Upper lobe of right lung (tissue), 1 donor: ENCODE measurements around the gene LCE2D. TPM values are rescaled to one million over a fixed set of nuclear protein-coding genes. Genes with fewer than 3 reads are reported as not detected.
"Not testable (repeated sequence)": the region's sequence is repeated elsewhere in the genome, so short reads cannot be mapped to it uniquely, and the experiment has no call there.

Source experiments
- ATAC-seq: fragments of 200-7000 bp; cut with Tn5 transposase; one replicate; pipeline ENCODE4 v1.9.1; 2020; ENCODE audit warnings: mild to moderate bottlenecking, moderate library complexity
- DNase-seq: peaks from one replicate; pipeline ENCODE4 v3.0.0-alpha.2; 2020
- H3K27ac ChIP-seq: fragments of 200-600 bp; one replicate; pipeline ENCODE4 v1.8.0; 2022
- H3K27me3 ChIP-seq: fragments of 200-600 bp; one replicate; pipeline ENCODE4 v1.8.0; 2022; ENCODE audit warnings: mild to moderate bottlenecking
- H3K36me3 ChIP-seq: fragments of 200-600 bp; one replicate; pipeline ENCODE4 v1.8.0; 2022
- H3K4me1 ChIP-seq: fragments of 200-600 bp; one replicate; pipeline ENCODE4 v1.8.0; 2022
- H3K4me3 ChIP-seq: fragments of 200-600 bp; one replicate; pipeline ENCODE4 v1.8.0; 2022; ENCODE audit warnings: mild to moderate bottlenecking
- H3K9me3 ChIP-seq: fragments of 200-600 bp; one replicate; pipeline ENCODE4 v1.8.0; 2022
- CTCF ChIP-seq: fragments of 200-600 bp; IDR thresholded peaks from one replicate; pipeline ENCODE4 v1.8.0; 2022; ENCODE audit warnings: antibody characterized with exemption
- intact Hi-C: fragments of 100-400 bp; cut with DNase I; formaldehyde crosslinking; loops from one replicate; pipeline ENCODE4 v1.11.0; 2022
- total RNA-seq: library from RNA; stranded (reverse); fragmentation: NEBNext Ultra II Directional; extraction: Animal tissue kit (Norgen Biotek cat#: 25700); gene quantifications from one replicate; pipeline ENCODE4 v1.2.1, GENCODE V29; 2021
- donor health status: DM: no; HTN: yes; CAD: no; lungs with severe emphysema.

Gene LCE2D
- total RNA-seq, 1 donor from 2014 or later, result not detected

GRCh38 chr1:152654110-152654509 is 9.1 kb upstream of the LCE2D start:
- no peaks in the 10 kb centered on the region for H3K9me3 ChIP-seq
- intact Hi-C loops, result no loop called here
- H3K27me3 ChIP-seq, result peaks cover 2% of the 10 kb centered on the region
- no peak overlapping the region for H3K4me3 ChIP-seq
- TF ChIP-seq CTCF, result peak; percentile 57
- ATAC-seq (peak; percentile 77), DNase-seq (no peak)
- no peaks in the 10 kb centered on the region for H3K4me1 ChIP-seq
- no peaks in the 10 kb centered on the region for H3K36me3 ChIP-seq
- H3K27ac ChIP-seq, result no peak overlapping the region

- ATAC-seq, result peak; percentile 88
- no peak for TF ChIP-seq CTCF
Measured at GRCh38 chr1:152656459-152656858, 6.7 kb upstream of the LCE2D start.

GRCh38 chr1:152657677-152658076 is 5.5 kb upstream of the LCE2D start:
- TF ChIP-seq CTCF, result no peak
- Histone ChIP-seq H3K27me3 (peaks cover 4% of the 10 kb centered on the region), H3K4me1 (no peaks in the 10 kb centered on the region), H3K9me3 (no peaks in the 10 kb centered on the region), H3K36me3 (no peaks in the 10 kb centered on the region), H3K4me3 (no peak overlapping the region), H3K27ac (no peak overlapping the region)
- intact Hi-C loops, result no loop called here
- ATAC-seq (no peak), DNase-seq (no peak)

More at GRCh38 chr1:152656459-152656858, 6.7 kb upstream of the LCE2D start:
- no peak overlapping the region for H3K27ac ChIP-seq
- no peak overlapping the region for H3K4me3 ChIP-seq
- no peaks in the 10 kb centered on the region for H3K9me3 ChIP-seq
- no peaks in the 10 kb centered on the region for H3K36me3 ChIP-seq
- peaks cover 4% of the 10 kb centered on the region for H3K27me3 ChIP-seq
- H3K4me1 ChIP-seq, result no peaks in the 10 kb centered on the region
- intact Hi-C loops, result no loop called here
- no peak for DNase-seq

GRCh38 chr1:152658649-152659048 is 4.5 kb upstream of the LCE2D start:
- Histone ChIP-seq H3K9me3 (no peaks in the 10 kb centered on the region), H3K27ac (no peak overlapping the region), H3K36me3 (no peaks in the 10 kb centered on the region), H3K4me3 (no peak overlapping the region), H3K4me1 (no peaks in the 10 kb centered on the region), H3K27me3 (peaks cover 4% of the 10 kb centered on the region)
- DNase-seq (no peak), ATAC-seq (no peak)
- intact Hi-C loops, result no loop called here
- no peak for TF ChIP-seq CTCF

GRCh38 chr1:152666171-152666570 is 3.0 kb downstream of the LCE2D start:
- ATAC-seq, H3K4me1 ChIP-seq, intact Hi-C loops, H3K4me3 ChIP-seq, DNase-seq, H3K9me3 ChIP-seq, H3K27ac ChIP-seq, H3K36me3 ChIP-seq, H3K27me3 ChIP-seq: not testable (repeated sequence)

GRCh38 chr1:152667648-152668047 is 4.5 kb downstream of the LCE2D start:
- DNase-seq (no peak), ATAC-seq (no peak)
- intact Hi-C loops, result no loop called here
- Histone ChIP-seq H3K4me1 (no peaks in the 10 kb centered on the region), H3K27me3 (peaks cover 4% of the 10 kb centered on the region), H3K27ac (no peak overlapping the region), H3K36me3 (no peaks in the 10 kb centered on the region), H3K4me3 (no peak overlapping the region), H3K9me3 (no peaks in the 10 kb centered on the region)
- TF ChIP-seq CTCF, result no peak
